HG02973 (cell line): ENCODE measurements around the gene METAP1D.
"Not testable (repeated sequence)": the region's sequence is repeated elsewhere in the genome, so short reads cannot be mapped to it uniquely, and the experiment has no call there.

ENCODE experiments used
- ATAC-seq: cut with Tn5 transposase; IDR thresholded peaks from one replicate; pipeline ENCODE4 v1.9.1; 2021; ENCODE audit warnings: moderate library complexity; ENCODE audit not compliant: unreplicated experiment

The METAP1D gene

GRCh38 chr2:171996021-171996420, 3.7 kb upstream of the METAP1D start:
- no peak for ATAC-seq

- ATAC-seq = not testable (repeated sequence)
These were observed 2.7 kb upstream of the METAP1D start for GRCh38 chr2:171997031-171997430.

- no peak for ATAC-seq
These were observed 592 bp upstream of the METAP1D start for GRCh38 chr2:171999161-171999560.

- no peak for ATAC-seq
These were observed 1.1 kb downstream of the METAP1D start for GRCh38 chr2:172000696-172001361.

- no peak for ATAC-seq
These were observed 7.6 kb downstream of the METAP1D start for GRCh38 chr2:172007372-172007771.

- no peak for ATAC-seq
These were observed 10.1 kb downstream of the METAP1D start for GRCh38 chr2:172009823-172010222.

- ATAC-seq = no peak
These were observed 12.2 kb downstream of the METAP1D start for GRCh38 chr2:172011812-172012575.

- no peak for ATAC-seq
These were observed 13.1 kb downstream of the METAP1D start for GRCh38 chr2:172012677-172013391.

GRCh38 chr2:172013396-172013795, 13.6 kb downstream of the METAP1D start:
- peak; percentile 63 for ATAC-seq

- no peak for ATAC-seq
These were observed 21.6 kb downstream of the METAP1D start for GRCh38 chr2:172021074-172021931.

GRCh38 chr2:172021955-172022354, 22.2 kb downstream of the METAP1D start:
- ATAC-seq = no peak

GRCh38 chr2:172031536-172031935, 31.8 kb downstream of the METAP1D start:
- no peak for ATAC-seq

- ATAC-seq = no peak
These were observed 38.4 kb downstream of the METAP1D start for GRCh38 chr2:172038121-172038520.

GRCh38 chr2:172038604-172039003, 38.9 kb downstream of the METAP1D start:
- no peak for ATAC-seq

- no peak for ATAC-seq
These were observed 39.4 kb downstream of the METAP1D start for GRCh38 chr2:172039011-172039704.

- ATAC-seq = no peak
These were observed 40.6 kb downstream of the METAP1D start for GRCh38 chr2:172040311-172040710.

GRCh38 chr2:172046080-172046678, 46.4 kb downstream of the METAP1D start:
- ATAC-seq = no peak

- ATAC-seq = no peak
These were observed 47.3 kb downstream of the METAP1D start for GRCh38 chr2:172046866-172047565.
